ENCODE data around the gene SULF2.

DNA sequence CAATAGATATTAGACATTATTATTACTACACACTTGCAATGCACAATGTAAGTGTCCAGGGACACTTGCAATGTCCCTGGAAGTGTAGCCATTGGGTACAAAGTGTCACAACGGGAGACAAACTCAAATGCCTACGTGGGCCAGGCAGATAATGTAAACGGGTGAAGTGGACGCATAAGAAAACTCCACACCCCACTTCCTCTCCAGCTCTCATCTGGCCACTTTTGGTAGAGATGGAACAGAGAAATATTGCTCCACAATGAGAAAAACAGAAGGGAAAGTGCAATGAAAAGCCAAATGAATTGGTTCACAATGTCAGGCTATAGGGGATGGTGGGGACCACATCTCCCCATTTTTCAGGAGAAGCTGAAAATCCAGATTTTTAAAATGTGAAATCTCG lies 9.4 kb downstream of the SULF2 start:
- TF ChIP-seq EP300 (IDR thresholded peaks at IDR 0.05; ENCODE audit: borderline replicate concordance) (no peak), YY1 (IDR thresholded peaks at IDR 0.05; ENCODE audit: low read depth) (no peak), CEBPB (IDR thresholded peaks at IDR 0.05) (no peak), FOXM1 (IDR thresholded peaks at IDR 0.05; ENCODE audit: borderline replicate concordance, low read depth) (no peak), EGR1 (IDR thresholded peaks at IDR 0.05) (no peak), TCF12 (IDR thresholded peaks at IDR 0.05; ENCODE audit: low read depth) (no peak), TAF1 (IDR thresholded peaks at IDR 0.05; ENCODE audit: low read depth) (no peak)
- TF ChIP-seq, protein P1, sequence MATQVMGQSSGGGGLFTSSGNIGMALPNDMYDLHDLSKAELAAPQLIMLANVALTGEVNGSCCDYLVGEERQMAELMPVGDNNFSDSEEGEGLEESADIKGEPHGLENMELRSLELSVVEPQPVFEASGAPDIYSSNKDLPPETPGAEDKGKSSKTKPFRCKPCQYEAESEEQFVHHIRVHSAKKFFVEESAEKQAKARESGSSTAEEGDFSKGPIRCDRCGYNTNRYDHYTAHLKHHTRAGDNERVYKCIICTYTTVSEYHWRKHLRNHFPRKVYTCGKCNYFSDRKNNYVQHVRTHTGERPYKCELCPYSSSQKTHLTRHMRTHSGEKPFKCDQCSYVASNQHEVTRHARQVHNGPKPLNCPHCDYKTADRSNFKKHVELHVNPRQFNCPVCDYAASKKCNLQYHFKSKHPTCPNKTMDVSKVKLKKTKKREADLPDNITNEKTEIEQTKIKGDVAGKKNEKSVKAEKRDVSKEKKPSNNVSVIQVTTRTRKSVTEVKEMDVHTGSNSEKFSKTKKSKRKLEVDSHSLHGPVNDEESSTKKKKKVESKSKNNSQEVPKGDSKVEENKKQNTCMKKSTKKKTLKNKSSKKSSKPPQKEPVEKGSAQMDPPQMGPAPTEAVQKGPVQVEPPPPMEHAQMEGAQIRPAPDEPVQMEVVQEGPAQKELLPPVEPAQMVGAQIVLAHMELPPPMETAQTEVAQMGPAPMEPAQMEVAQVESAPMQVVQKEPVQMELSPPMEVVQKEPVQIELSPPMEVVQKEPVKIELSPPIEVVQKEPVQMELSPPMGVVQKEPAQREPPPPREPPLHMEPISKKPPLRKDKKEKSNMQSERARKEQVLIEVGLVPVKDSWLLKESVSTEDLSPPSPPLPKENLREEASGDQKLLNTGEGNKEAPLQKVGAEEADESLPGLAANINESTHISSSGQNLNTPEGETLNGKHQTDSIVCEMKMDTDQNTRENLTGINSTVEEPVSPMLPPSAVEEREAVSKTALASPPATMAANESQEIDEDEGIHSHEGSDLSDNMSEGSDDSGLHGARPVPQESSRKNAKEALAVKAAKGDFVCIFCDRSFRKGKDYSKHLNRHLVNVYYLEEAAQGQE (IDR thresholded peaks at IDR 0.05; ENCODE audit: low read depth): no peak
- TF ChIP-seq, protein P2, sequence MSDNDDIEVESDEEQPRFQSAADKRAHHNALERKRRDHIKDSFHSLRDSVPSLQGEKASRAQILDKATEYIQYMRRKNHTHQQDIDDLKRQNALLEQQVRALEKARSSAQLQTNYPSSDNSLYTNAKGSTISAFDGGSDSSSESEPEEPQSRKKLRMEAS (IDR thresholded peaks at IDR 0.05): no peak
